ENCODE data around the gene GNG13. TPM values are rescaled to one million over a fixed set of nuclear protein-coding genes. Genes with fewer than 3 reads are reported as not detected.

Gene GNG13
- total RNA-seq, 1 donor from 2014 or later: not detected

DNA sequence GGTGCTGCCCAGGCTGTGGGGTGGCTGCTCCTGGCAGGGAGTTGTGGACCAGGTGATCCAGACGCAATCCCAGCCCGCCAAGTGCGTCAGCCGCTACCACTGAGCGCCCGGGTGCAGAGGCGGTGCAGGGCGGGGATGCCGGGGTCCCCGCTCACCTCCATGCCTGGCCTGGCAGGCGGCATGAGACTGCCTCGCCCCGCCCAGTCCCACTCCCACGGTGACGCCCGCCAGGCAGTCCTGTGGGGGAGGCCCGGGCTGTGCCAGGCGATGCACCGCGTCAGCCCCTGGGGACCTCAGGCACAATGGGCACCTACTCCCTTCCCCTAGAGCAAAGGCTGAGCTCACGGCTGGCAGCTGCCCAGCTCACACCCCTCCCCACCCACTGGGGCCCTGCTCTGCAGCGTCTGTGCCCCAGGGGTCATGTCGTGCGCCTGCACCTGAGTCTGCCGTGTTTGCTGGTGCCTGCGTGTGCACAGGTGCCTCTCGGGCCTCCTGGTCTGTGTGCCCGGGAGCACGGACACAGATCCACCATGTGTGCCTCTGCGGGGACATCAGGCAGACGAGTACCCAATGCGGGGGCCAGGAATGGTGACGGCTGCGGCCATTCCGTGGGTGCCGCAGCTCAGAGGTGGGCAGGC is 17.6 kb downstream of the GNG13 start:
- TF ChIP-seq EZH2 (IDR thresholded peaks at IDR 0.05) (no peak), EZH2phosphoT487 (IDR thresholded peaks at IDR 0.05) (no peak)
- TF ChIP-seq, protein P1, sequence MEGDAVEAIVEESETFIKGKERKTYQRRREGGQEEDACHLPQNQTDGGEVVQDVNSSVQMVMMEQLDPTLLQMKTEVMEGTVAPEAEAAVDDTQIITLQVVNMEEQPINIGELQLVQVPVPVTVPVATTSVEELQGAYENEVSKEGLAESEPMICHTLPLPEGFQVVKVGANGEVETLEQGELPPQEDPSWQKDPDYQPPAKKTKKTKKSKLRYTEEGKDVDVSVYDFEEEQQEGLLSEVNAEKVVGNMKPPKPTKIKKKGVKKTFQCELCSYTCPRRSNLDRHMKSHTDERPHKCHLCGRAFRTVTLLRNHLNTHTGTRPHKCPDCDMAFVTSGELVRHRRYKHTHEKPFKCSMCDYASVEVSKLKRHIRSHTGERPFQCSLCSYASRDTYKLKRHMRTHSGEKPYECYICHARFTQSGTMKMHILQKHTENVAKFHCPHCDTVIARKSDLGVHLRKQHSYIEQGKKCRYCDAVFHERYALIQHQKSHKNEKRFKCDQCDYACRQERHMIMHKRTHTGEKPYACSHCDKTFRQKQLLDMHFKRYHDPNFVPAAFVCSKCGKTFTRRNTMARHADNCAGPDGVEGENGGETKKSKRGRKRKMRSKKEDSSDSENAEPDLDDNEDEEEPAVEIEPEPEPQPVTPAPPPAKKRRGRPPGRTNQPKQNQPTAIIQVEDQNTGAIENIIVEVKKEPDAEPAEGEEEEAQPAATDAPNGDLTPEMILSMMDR (IDR thresholded peaks at IDR 0.05): no peak
- Mint-ChIP-seq H3K27me3 (ENCODE audit: insufficient read depth, low read depth) (peaks cover 7% of the 10 kb centered on the region), H3K9me3 (no peaks in the 10 kb centered on the region), H3K36me3 (no peaks in the 10 kb centered on the region), H3K4me3 (no peak overlapping the region), H3K27ac (no peak overlapping the region), H3K4me1 (peaks cover 3% of the 10 kb centered on the region)
- DNase-seq (ENCODE audit: low spot score): no peak
- Histone ChIP-seq H3K27me3 (peaks cover 38% of the 10 kb centered on the region), H3K36me3 (no peaks in the 10 kb centered on the region), H3K9ac (no peak overlapping the region), H3K27ac (no peak overlapping the region), H2AFZ (replicated peaks) (no peak overlapping the region), H4K20me1 (ENCODE audit: low read depth) (peaks cover 22% of the 10 kb centered on the region), H3K79me2 (ENCODE audit: low read depth) (peaks cover 8% of the 10 kb centered on the region), H3K4me2 (no peak overlapping the region), H3F3A (ENCODE audit: low read depth) (peaks cover 3% of the 10 kb centered on the region), H3K4me1 (no peaks in the 10 kb centered on the region), H3K9me3 (ENCODE audit: low read depth) (no peaks in the 10 kb centered on the region), H3K4me3 (no peak overlapping the region)

- Histone ChIP-seq H3K36me3 (no peaks in the 10 kb centered on the region), H3K4me2 (no peak overlapping the region), H2AFZ (replicated peaks) (no peak overlapping the region), H3K4me1 (no peaks in the 10 kb centered on the region), H3K4me3 (no peak overlapping the region), H3K27me3 (peaks cover 42% of the 10 kb centered on the region), H3K79me2 (ENCODE audit: low read depth) (peaks cover 2% of the 10 kb centered on the region), H3F3A (ENCODE audit: low read depth) (peaks cover 3% of the 10 kb centered on the region), H3K9ac (no peak overlapping the region), H3K27ac (no peak overlapping the region), H3K9me3 (ENCODE audit: low read depth) (no peaks in the 10 kb centered on the region), H4K20me1 (ENCODE audit: low read depth) (peaks cover 16% of the 10 kb centered on the region)
- Mint-ChIP-seq H3K27me3 (ENCODE audit: insufficient read depth, low read depth) (peaks cover 7% of the 10 kb centered on the region), H3K4me3 (no peak overlapping the region), H3K9me3 (no peaks in the 10 kb centered on the region), H3K36me3 (no peaks in the 10 kb centered on the region), H3K27ac (no peak overlapping the region), H3K4me1 (peaks cover 4% of the 10 kb centered on the region)
- no peak for TF ChIP-seq EZH2 (IDR thresholded peaks at IDR 0.05)
- TF ChIP-seq, protein P1 (IDR thresholded peaks at IDR 0.05): no peak
- TF ChIP-seq EZH2phosphoT487 (IDR thresholded peaks at IDR 0.05): no peak
- DNase-seq (ENCODE audit: low spot score): no peak
Measured at GRCh38 chr16:782258-782657, 18.3 kb downstream of the GNG13 start.

- Histone ChIP-seq H3K9me3 (ENCODE audit: low read depth) (no peaks in the 10 kb centered on the region), H3K4me3 (no peak overlapping the region), H4K20me1 (ENCODE audit: low read depth) (peaks cover 8% of the 10 kb centered on the region), H3K27ac (no peak overlapping the region), H2AFZ (replicated peaks) (no peak overlapping the region), H3K9ac (no peak overlapping the region), H3K4me1 (no peaks in the 10 kb centered on the region), H3K27me3 (peaks cover 42% of the 10 kb centered on the region), H3K79me2 (ENCODE audit: low read depth) (no peaks in the 10 kb centered on the region), H3K36me3 (no peaks in the 10 kb centered on the region), H3K4me2 (no peak overlapping the region), H3F3A (ENCODE audit: low read depth) (peaks cover 3% of the 10 kb centered on the region)
- Mint-ChIP-seq H3K4me1 (peaks cover 4% of the 10 kb centered on the region), H3K4me3 (no peak overlapping the region), H3K27ac (no peak overlapping the region), H3K9me3 (no peaks in the 10 kb centered on the region), H3K27me3 (ENCODE audit: insufficient read depth, low read depth) (peaks cover 10% of the 10 kb centered on the region), H3K36me3 (no peaks in the 10 kb centered on the region)
- DNase-seq (ENCODE audit: low spot score): no peak
- TF ChIP-seq EZH2phosphoT487 (IDR thresholded peaks at IDR 0.05) (no peak), EZH2 (IDR thresholded peaks at IDR 0.05) (no peak)
- TF ChIP-seq, protein P1 (IDR thresholded peaks at IDR 0.05): no peak
Measured at GRCh38 chr16:781346-782010, 19.1 kb downstream of the GNG13 start.
